ENCODE data around the gene NTMT1.

- TF ChIP-seq POLR2A (conservative IDR thresholded peaks at IDR 0.05) (no peak), RCOR1 (IDR thresholded peaks at IDR 0.05; ENCODE audit: borderline replicate concordance in 1 of 2, low read depth in 2 of 2, low read length in 2 of 2) (no peak), CTCF (IDR thresholded peaks at IDR 0.05 in 2 of 3, conservative IDR thresholded peaks at IDR 0.05 in 1 of 3; ENCODE audit: insufficient read depth in 2 of 3, low read depth in 1 of 3, low read length in 3 of 3) (no peak), BDP1 (IDR thresholded peaks at IDR 0.05; ENCODE audit: insufficient read depth, insufficient read length) (no peak), TAF1 (IDR thresholded peaks at IDR 0.05; ENCODE audit: control insufficient read depth, extremely low read depth, insufficient read depth, low read length, severe bottlenecking) (no peak), ELK1 (CRISPR knock-in tag; IDR thresholded peaks at IDR 0.05) (no peak), MEF2D (tag; conservative IDR thresholded peaks at IDR 0.05; ENCODE audit: low read depth) (no peak)
These were observed 35.1 kb downstream of the NTMT1 start for GRCh38 chr9:129661029-129661428.

Measured in K562 (cell line).